ENCODE data around the gene APOC3.

- TF ChIP-seq CTCF (IDR thresholded peaks at IDR 0.05) (no peak), POLR2A (IDR thresholded peaks at IDR 0.05) (no peak), POLR2AphosphoS5 (IDR thresholded peaks at IDR 0.05) (no peak), EP300 (IDR thresholded peaks at IDR 0.05) (no peak)
These were observed 39.9 kb downstream of the APOC3 start for GRCh38 chr11:116869610-116870009.
